Activated T-helper 9 cell treated with anti-CD3 and anti-CD28 coated beads, Interleukin-2, amount 50 U/mL, for 16 hours (primary cell): ENCODE results near the gene TMEM167A.

ENCODE experiments used
- DNase-seq: peaks from one replicate; pipeline ENCODE4 v3.0.0-alpha.2; 2020; ENCODE audit warnings: low read depth

TMEM167A gene

GRCh38 chr5:83076742-83077661 is at the start of gene TMEM167A, which contains the start of gene XRCC4:
Gene TMEM167A (minus strand): TSS chr5:83077394. CDS start chr5:83077323, 71 bp downstream.
Gene XRCC4 (plus strand): TSS chr5:83077547. CDS start chr5:83104920, 27,373 bp downstream.
- DNase-seq = peak; percentile 88

- no peak for DNase-seq
Observed at GRCh38 chr5:83126501-83126900, 49.3 kb upstream of the TMEM167A start.

- no peak for DNase-seq
Observed at GRCh38 chr5:83125560-83125959, 48.4 kb upstream of the TMEM167A start.

- no peak for DNase-seq
Observed at GRCh38 chr5:83124593-83124992, 47.4 kb upstream of the TMEM167A start.

- DNase-seq = no peak
Observed at GRCh38 chr5:83118976-83119375, 41.8 kb upstream of the TMEM167A start.

- DNase-seq = no peak
Observed at GRCh38 chr5:83118471-83118870, 41.3 kb upstream of the TMEM167A start.

- no peak for DNase-seq
Observed at GRCh38 chr5:83115816-83116215, 38.6 kb upstream of the TMEM167A start.

GRCh38 chr5:83109380-83109779 is 32.2 kb upstream of the TMEM167A start:
- DNase-seq = no peak

- DNase-seq = no peak
Observed at GRCh38 chr5:83107692-83108420, 30.7 kb upstream of the TMEM167A start.

- DNase-seq = no peak
Observed at GRCh38 chr5:83104021-83104420, 26.8 kb upstream of the TMEM167A start.

- DNase-seq = no peak
Observed at GRCh38 chr5:83102364-83102980, 25.3 kb upstream of the TMEM167A start.

GRCh38 chr5:83101514-83101913 is 24.3 kb upstream of the TMEM167A start:
- no peak for DNase-seq

GRCh38 chr5:83099445-83099844 is 22.3 kb upstream of the TMEM167A start:
- DNase-seq = no peak

- no peak for DNase-seq
Observed at GRCh38 chr5:83099001-83099400, 21.8 kb upstream of the TMEM167A start.

GRCh38 chr5:83097689-83098231 is 20.6 kb upstream of the TMEM167A start:
- no peak for DNase-seq

- no peak for DNase-seq
Observed at GRCh38 chr5:83096660-83097339, 19.6 kb upstream of the TMEM167A start.

- no peak for DNase-seq
Observed at GRCh38 chr5:83095957-83096539, 18.9 kb upstream of the TMEM167A start.

- no peak for DNase-seq
Observed at GRCh38 chr5:83095163-83095956, 18.2 kb upstream of the TMEM167A start.

- no peak for DNase-seq
Observed at GRCh38 chr5:83093692-83094091, 16.5 kb upstream of the TMEM167A start.

GRCh38 chr5:83092619-83093018 is 15.4 kb upstream of the TMEM167A start:
- no peak for DNase-seq
